ENCODE data around the gene PIM3. TPM values are rescaled to one million over a fixed set of nuclear protein-coding genes. Genes with fewer than 3 reads are reported as not detected.

Gene PIM3
- polyA plus RNA-seq, 1 of the 3 experiments (the other 2 are of a cell fraction), result 15.3 TPM

- Histone ChIP-seq H4K20me1 (ENCODE audit: insufficient read depth) (no peaks in the 10 kb centered on the region), H3K79me2 (ENCODE audit: insufficient read depth) (no peaks in the 10 kb centered on the region), H2AFZ (ENCODE audit: low read depth) (no peak overlapping the region), H3F3A (replicated peaks; ENCODE audit: insufficient read depth) (no peaks in the 10 kb centered on the region), H3K4me1 (ENCODE audit: control insufficient read depth in 1 of 2, insufficient read depth in 2 of 2, low read depth in 1 of 2, low read length in 1 of 2) (no peaks in the 10 kb centered on the region), H3K9me2 (no peaks in the 10 kb centered on the region), H3K27me3 (ENCODE audit: insufficient read depth) (no peaks in the 10 kb centered on the region), H3K4me2 (no peak overlapping the region), H3K36me3 (replicated peaks in 1 of 2; ENCODE audit: control insufficient read depth in 1 of 2, insufficient read depth in 2 of 2, low read length in 1 of 2) (peaks cover 0 to 3% of the 10 kb centered on the region in 2 experiments), H3K27ac (ENCODE audit: low read depth in 2 of 2, low read length in 1 of 2) (no peak overlapping the region), H3K9ac (no peak overlapping the region), H3K9me3 (peaks cover 11% of the 10 kb centered on the region; the same call in 1 of the 2 replicates), H3K4me3 (ENCODE audit: low read depth in 2 of 2, low read length in 1 of 2) (no peak overlapping the region)
- no peak for DNase-seq
- no peak for TF ChIP-seq EP300 (IDR thresholded peaks at IDR 0.05; ENCODE audit: borderline replicate concordance in 1 of 2, low read depth in 1 of 2, low read length in 1 of 2)
- no peak for TF ChIP-seq POLR2AphosphoS5 (IDR thresholded peaks at IDR 0.05; ENCODE audit: low read depth, low read length)
- WGBS (ENCODE audit: low lambda C conversion rate), result 19% methylated on average over 6 of the region's 6 CpGs
- ChIA-PET POLR2A (no interaction called here), CTCF (interaction anchor here (1.0 to 2.3 kb wide), 2 partner anchors 39 kb away, joined by 4 to 10 read pairs; no protein-coding TSS in a partner anchor)
Observed at GRCh38 chr22:49991167-49991566, 30.6 kb downstream of the PIM3 start.

GRCh38 chr22:49991907-49992533 lies 31.4 kb downstream of the PIM3 start:
- no peak overlapping the region for H3K27ac ChIP-seq (ENCODE audit: low read depth in 2 of 2, low read length in 1 of 2)
- H3F3A ChIP-seq (replicated peaks; ENCODE audit: insufficient read depth), result no peaks in the 10 kb centered on the region
- no peak overlapping the region for H3K4me3 ChIP-seq (ENCODE audit: low read depth in 2 of 2, low read length in 1 of 2)
- peak; percentile 7 for DNase-seq
- H3K9me3 ChIP-seq, result peaks cover 7% of the 10 kb centered on the region; the same call in 1 of the 2 replicates
- no peak overlapping the region for H3K4me2 ChIP-seq
- no peaks in the 10 kb centered on the region for H3K9me2 ChIP-seq
- 54% methylated on average over 7 of the region's 7 CpGs for WGBS (ENCODE audit: low lambda C conversion rate)
- POLR2A ChIA-PET, result no interaction called here
- H3K9ac ChIP-seq, result no peak overlapping the region
- H3K36me3 ChIP-seq (replicated peaks in 1 of 2; ENCODE audit: control insufficient read depth in 1 of 2, insufficient read depth in 2 of 2, low read length in 1 of 2), result no peaks in the 10 kb centered on the region
- no peaks in the 10 kb centered on the region for H3K79me2 ChIP-seq (ENCODE audit: insufficient read depth)
- H2AFZ ChIP-seq (ENCODE audit: low read depth), result no peak overlapping the region
- TF ChIP-seq ZBTB33 (IDR thresholded peaks at IDR 0.05; ENCODE audit: borderline replicate concordance, low read depth), result no peak
- TF ChIP-seq JUND (IDR thresholded peaks at IDR 0.05), result no peak
- no peak for TF ChIP-seq USF2 (IDR thresholded peaks at IDR 0.05; ENCODE audit: borderline replicate concordance, low read depth, low read length)
- TF ChIP-seq FOSL2 (IDR thresholded peaks at IDR 0.05; ENCODE audit: borderline replicate concordance, low read depth), result no peak
- TF ChIP-seq SMC3 (IDR thresholded peaks at IDR 0.05; ENCODE audit: low read depth, low read length), result no peak
- no peak for TF ChIP-seq PBX3 (IDR thresholded peaks at IDR 0.05)
- TF ChIP-seq MXI1 (IDR thresholded peaks at IDR 0.05; ENCODE audit: low read depth, low read length), result no peak
- TF ChIP-seq FOXM1 (IDR thresholded peaks at IDR 0.05; ENCODE audit: low read depth), result no peak
- TF ChIP-seq POLR2AphosphoS5 (IDR thresholded peaks at IDR 0.05; ENCODE audit: low read depth, low read length), result no peak
- TF ChIP-seq RXRA (IDR thresholded peaks at IDR 0.05; ENCODE audit: borderline replicate concordance, low read depth), result no peak
- TF ChIP-seq RAD21 (IDR thresholded peaks at IDR 0.05; ENCODE audit: low read length), result no peak
- no peak for TF ChIP-seq CHD2 (IDR thresholded peaks at IDR 0.05; ENCODE audit: low read length, partially characterized antibody)
- TF ChIP-seq NFIC (IDR thresholded peaks at IDR 0.05; ENCODE audit: borderline replicate concordance), result no peak
- H4K20me1 ChIP-seq (ENCODE audit: insufficient read depth), result no peaks in the 10 kb centered on the region
- no peaks in the 10 kb centered on the region for H3K4me1 ChIP-seq (ENCODE audit: control insufficient read depth in 1 of 2, insufficient read depth in 2 of 2, low read depth in 1 of 2, low read length in 1 of 2)
- no peaks in the 10 kb centered on the region for H3K27me3 ChIP-seq (ENCODE audit: insufficient read depth)
- CTCF ChIA-PET, result interaction anchor here (0.6 to 4.1 kb wide), 6 partner anchors 10 to 201 kb away, joined by 3 to 45 read pairs (median 7); no protein-coding TSS in a partner anchor
